ENCODE measurements around the gene RHOF. TPM values are rescaled to one million over a fixed set of nuclear protein-coding genes. Genes with fewer than 3 reads are reported as not detected.
A peak's percentile ranks its signal among the peaks of the same experiment; 100 is the strongest.
"Not testable (repeated sequence)": the region's sequence is repeated elsewhere in the genome, so short reads cannot be mapped to it uniquely, and the experiment has no call there.

The RHOF gene
- total RNA-seq, 2 experiments from 2014 or later, result 145 to 154 TPM

- H3K27ac Mint-ChIP-seq, result peak overlapping the region; percentile 52
- peaks cover 41% of the 10 kb centered on the region for H3K4me1 Mint-ChIP-seq (ENCODE audit: low read depth)
- DNase-seq, result no peak
- H3K4me3 Mint-ChIP-seq, result peak overlapping the region; percentile 48
- H3K27me3 Mint-ChIP-seq (ENCODE audit: low read depth), result no peaks in the 10 kb centered on the region
- H3K36me3 Mint-ChIP-seq (ENCODE audit: low read depth), result peaks cover 46% of the 10 kb centered on the region
- ATAC-seq, result no peak
- H3K9me3 Mint-ChIP-seq (ENCODE audit: insufficient read depth), result no peaks in the 10 kb centered on the region
- CTCF ChIA-PET, result interaction anchor here (0.7 to 26.5 kb wide), 6 partner anchors 6 to 121 kb away, joined by 3 to 956 read pairs (median 384); partner anchors contain the start of genes CFAP251, PSMD9, RHOF and SETD1B
- POLR2A ChIA-PET, result interaction anchor here (1.1 to 26.9 kb wide), 3 partner anchors 7 to 397 kb away, joined by 3 to 543 read pairs (median 543); partner anchors contain the start of genes RHOF, RNF34 and SETD1B
These were observed 3.6 kb upstream of the RHOF start for GRCh38 chr12:121796855-121797751.

- peak overlapping the region; percentile 94 for H3K4me3 Mint-ChIP-seq
- ATAC-seq (peak; percentile 7), DNase-seq (peak; percentile 88)
- peaks cover 51% of the 10 kb centered on the region for H3K36me3 Mint-ChIP-seq (ENCODE audit: low read depth)
- no peaks in the 10 kb centered on the region for H3K27me3 Mint-ChIP-seq (ENCODE audit: low read depth)
- H3K27ac Mint-ChIP-seq, result peak overlapping the region; percentile 95
- CTCF ChIA-PET, result interaction anchor here (0.6 to 26.5 kb wide), 39 partner anchors 8 to 279 kb away, joined by 3 to 956 read pairs (median 7); partner anchors contain the start of genes CFAP251, PSMD9, SETD1B and TMEM120B
- H3K4me1 Mint-ChIP-seq (ENCODE audit: low read depth), result peaks cover 53% of the 10 kb centered on the region
- no peaks in the 10 kb centered on the region for H3K9me3 Mint-ChIP-seq (ENCODE audit: insufficient read depth)
- POLR2A ChIA-PET, result interaction anchor here (0.6 to 26.9 kb wide), 10 partner anchors 10 to 395 kb away, joined by 3 to 543 read pairs (median 12); partner anchors contain the start of genes PSMD9, RNF34 and SETD1B
These were observed 1.8 kb upstream of the RHOF start for GRCh38 chr12:121795034-121795968.

GRCh38 chr12:121794534-121795033 lies 1.1 kb upstream of the RHOF start:
- DNase-seq (no peak), ATAC-seq (peak; percentile 11)
- ChIA-PET CTCF (interaction anchor here (0.6 to 26.5 kb wide), 70 partner anchors 11 to 302 kb away, joined by 3 to 956 read pairs (median 5); partner anchors contain the start of genes CFAP251, PSMD9, SETD1B and TMEM120B), POLR2A (interaction anchor here (0.6 to 26.9 kb wide), 12 partner anchors 9 to 229 kb away, joined by 3 to 543 read pairs (median 12); partner anchors contain the start of genes PSMD9, SETD1B and TMEM120B)
- no peaks in the 10 kb centered on the region for H3K9me3 Mint-ChIP-seq (ENCODE audit: insufficient read depth)
- no peaks in the 10 kb centered on the region for H3K27me3 Mint-ChIP-seq (ENCODE audit: low read depth)
- peaks cover 58% of the 10 kb centered on the region for H3K36me3 Mint-ChIP-seq (ENCODE audit: low read depth)
- H3K4me3 Mint-ChIP-seq, result peak overlapping the region; percentile 94
- H3K27ac Mint-ChIP-seq, result peak overlapping the region; percentile 95
- H3K4me1 Mint-ChIP-seq (ENCODE audit: low read depth), result peaks cover 60% of the 10 kb centered on the region

DNA sequence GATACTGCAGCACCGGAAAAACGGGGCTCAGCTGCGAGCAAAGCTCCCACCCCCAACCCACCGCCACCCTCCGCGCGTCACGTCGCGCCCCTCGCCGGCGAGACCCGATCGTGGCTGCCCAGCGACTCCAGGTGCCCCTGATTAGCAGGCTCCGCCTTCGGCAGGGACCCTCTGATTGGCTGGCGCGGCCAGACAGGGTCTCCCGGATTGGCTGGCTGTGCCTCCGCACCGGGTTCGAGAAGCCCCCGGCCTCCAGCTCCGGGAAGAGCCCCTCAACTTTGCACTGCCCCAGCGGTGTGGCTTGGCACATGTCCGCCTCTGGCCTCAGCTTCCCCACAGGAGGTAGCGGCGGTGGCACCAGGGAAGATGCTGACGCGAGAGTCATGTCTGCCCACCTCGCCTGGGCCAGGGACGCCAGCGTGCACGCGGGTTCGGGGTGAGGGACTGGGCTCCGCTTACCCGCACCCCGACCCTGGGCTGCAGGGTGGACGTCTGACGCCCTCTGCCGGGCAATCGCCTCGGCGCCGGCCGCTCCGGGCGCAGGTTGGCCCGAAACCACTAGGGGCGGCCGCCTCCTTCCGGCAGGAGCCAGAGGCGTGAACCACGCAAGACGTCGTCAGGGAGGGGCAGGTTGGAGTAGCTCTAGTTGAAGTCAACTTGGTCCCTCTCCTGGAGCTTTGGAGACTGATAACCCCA lies 498 bp upstream of the RHOF start:
- peaks cover 58% of the 10 kb centered on the region for H3K36me3 Mint-ChIP-seq (ENCODE audit: low read depth)
- no peaks in the 10 kb centered on the region for H3K27me3 Mint-ChIP-seq (ENCODE audit: low read depth)
- ATAC-seq, result peak; percentile 64

GRCh38 chr12:121792607-121793439 lies 665 bp downstream of the RHOF start:
- peak; percentile 21 for ATAC-seq
- Mint-ChIP-seq H3K9me3 (ENCODE audit: insufficient read depth) (no peaks in the 10 kb centered on the region), H3K36me3 (ENCODE audit: low read depth) (peaks cover 59% of the 10 kb centered on the region), H3K4me1 (ENCODE audit: low read depth) (peaks cover 60% of the 10 kb centered on the region), H3K27me3 (ENCODE audit: low read depth) (no peaks in the 10 kb centered on the region), H3K27ac (peak overlapping the region; percentile 99), H3K4me3 (peak overlapping the region; percentile 94)
- ChIA-PET POLR2A (interaction anchor here (0.7 to 26.9 kb wide), 11 partner anchors 8 to 1501 kb away, joined by 3 to 543 read pairs (median 12); partner anchors contain the start of genes PSMD9, SETD1B and TMEM120B), CTCF (interaction anchor here (1.1 to 26.5 kb wide), 13 partner anchors 13 to 106 kb away, joined by 3 to 956 read pairs (median 27); partner anchors contain the start of genes PSMD9, SETD1B and TMEM120B)
- peak; percentile 78 for DNase-seq

More for the DNA sequence above, 498 bp upstream of the RHOF start:
- ChIA-PET CTCF (interaction anchor here (0.6 to 26.5 kb wide), 72 partner anchors 12 to 302 kb away, joined by 3 to 956 read pairs (median 5); partner anchors contain the start of genes CFAP251, PSMD9, SETD1B and TMEM120B), POLR2A (interaction anchor here (0.7 to 26.9 kb wide), 12 partner anchors 9 to 107 kb away, joined by 3 to 543 read pairs (median 9); partner anchors contain the start of genes PSMD9, SETD1B and TMEM120B)
- Mint-ChIP-seq H3K4me1 (ENCODE audit: low read depth) (peaks cover 60% of the 10 kb centered on the region), H3K9me3 (ENCODE audit: insufficient read depth) (no peaks in the 10 kb centered on the region), H3K27ac (peak overlapping the region; percentile 95), H3K4me3 (peak overlapping the region; percentile 94)
- peak; percentile 96 for DNase-seq

GRCh38 chr12:121791671-121792551 lies 1.6 kb downstream of the RHOF start:
- ChIA-PET POLR2A (interaction anchor here (0.6 to 26.9 kb wide), 9 partner anchors 7 to 1501 kb away, joined by 3 to 543 read pairs (median 12); partner anchors contain the start of genes SETD1B and TMEM120B), CTCF (interaction anchor here (1.9 to 26.5 kb wide), 5 partner anchors 13 to 94 kb away, joined by 4 to 956 read pairs (median 73); partner anchors contain the start of genes SETD1B and TMEM120B)
- peak overlapping the region; percentile 99 for H3K27ac Mint-ChIP-seq
- no peak for ATAC-seq
- H3K27me3 Mint-ChIP-seq (ENCODE audit: low read depth), result no peaks in the 10 kb centered on the region
- peaks cover 60% of the 10 kb centered on the region for H3K36me3 Mint-ChIP-seq (ENCODE audit: low read depth)
- H3K4me1 Mint-ChIP-seq (ENCODE audit: low read depth), result peaks cover 62% of the 10 kb centered on the region
- no peaks in the 10 kb centered on the region for H3K9me3 Mint-ChIP-seq (ENCODE audit: insufficient read depth)
- DNase-seq, result peak; percentile 49
- peak overlapping the region; percentile 94 for H3K4me3 Mint-ChIP-seq

DNA sequence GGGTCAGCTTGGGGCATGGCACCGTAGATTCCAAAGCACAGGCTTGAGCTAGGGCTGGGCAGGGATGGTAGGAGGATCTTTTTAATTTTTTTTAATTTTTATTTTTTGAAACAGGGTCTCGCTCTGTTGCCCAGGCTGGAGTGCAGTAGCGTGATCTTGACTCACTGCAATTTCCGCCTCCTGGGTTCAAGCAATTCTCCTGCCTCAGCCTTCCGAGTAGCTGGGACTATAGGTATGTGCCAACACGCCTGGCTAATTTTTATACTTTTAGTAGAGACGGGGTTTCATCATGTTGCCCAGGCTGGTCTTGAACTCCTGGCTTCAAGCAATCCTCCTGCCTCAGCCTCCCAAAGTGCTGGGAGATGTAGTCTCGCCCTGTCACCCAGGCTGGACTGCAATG lies 2.7 kb downstream of the RHOF start:
- Mint-ChIP-seq H3K36me3 (ENCODE audit: low read depth) (peaks cover 69% of the 10 kb centered on the region), H3K27ac (peak overlapping the region; percentile 99), H3K4me1 (ENCODE audit: low read depth) (peaks cover 70% of the 10 kb centered on the region), H3K4me3 (peak overlapping the region; percentile 94)
- POLR2A ChIA-PET, result interaction anchor here (0.7 to 26.9 kb wide), 5 partner anchors 9 to 414 kb away, joined by 4 to 543 read pairs (median 17); partner anchors contain the start of genes SETD1B and TMEM120B
- H3K27me3 Mint-ChIP-seq (ENCODE audit: low read depth); DNase-seq; ATAC-seq; H3K9me3 Mint-ChIP-seq (ENCODE audit: insufficient read depth): not testable (repeated sequence)
- CTCF ChIA-PET, result interaction anchor here (11.6 to 26.5 kb wide), 2 partner anchors 12 to 15 kb away, joined by 581 to 956 read pairs; partner anchors contain the start of gene SETD1B

- no peaks in the 10 kb centered on the region for H3K9me3 Mint-ChIP-seq (ENCODE audit: insufficient read depth)
- POLR2A ChIA-PET, result interaction anchor here (0.6 to 26.9 kb wide), 9 partner anchors 8 to 291 kb away, joined by 3 to 543 read pairs (median 4); partner anchors contain the start of genes ORAI1, SETD1B and TMEM120B
- peak; percentile 98 for DNase-seq
- H3K27me3 Mint-ChIP-seq (ENCODE audit: low read depth), result no peaks in the 10 kb centered on the region
- peaks cover 68% of the 10 kb centered on the region for H3K4me1 Mint-ChIP-seq (ENCODE audit: low read depth)
- CTCF ChIA-PET, result interaction anchor here (0.5 to 26.5 kb wide), 9 partner anchors 11 to 165 kb away, joined by 3 to 956 read pairs (median 4); partner anchors contain the start of genes CFAP251, PSMD9, SETD1B and TMEM120B
- peak overlapping the region; percentile 99 for H3K27ac Mint-ChIP-seq
- peaks cover 67% of the 10 kb centered on the region for H3K36me3 Mint-ChIP-seq (ENCODE audit: low read depth)
- peak; percentile 60 for ATAC-seq
- peak overlapping the region; percentile 94 for H3K4me3 Mint-ChIP-seq
These were observed 3.4 kb downstream of the RHOF start for GRCh38 chr12:121789800-121790728.
